IMR-90 (cell line): ENCODE measurements around the gene YPEL2. TPM values are rescaled to one million over a fixed set of nuclear protein-coding genes. Genes with fewer than 3 reads are reported as not detected.
A peak's percentile ranks its signal among the peaks of the same experiment; 100 is the strongest.

Experiments used
- ATAC-seq: fragments of 200-7000 bp; cut with Tn5 transposase; 2 replicates; pipeline ENCODE4 v1.9.1; 2020; ENCODE audit warnings: low read depth, mild to moderate bottlenecking, moderate library complexity
- BruUV-seq: library from RNA; stranded (reverse); fragments of 400-500 nt; replicated peaks from 2 replicates; lab custom pipeline; 2021; lab: Mats Ljungman, UMichigan
- CTCF ChIA-PET: fragments of 300-600 bp; formaldehyde crosslinking; extraction: SDS; loops from one replicate; lab custom pipeline; 2021; ENCODE audit warnings: antibody characterized with exemption; lab: Yijun Ruan, JAX
- POLR2A ChIA-PET: fragments of 300-600 bp; sonication (Branson Sonifier 250); formaldehyde crosslinking; loops from one replicate; lab custom pipeline; 2022; ENCODE audit warnings: antibody characterized with exemption; ENCODE audit not compliant: unreplicated experiment; lab: Charles Lee
- DNase-seq: peaks from one replicate; pipeline ENCODE4 v3.0.0; 2013
- H2AFZ ChIP-seq: replicated peaks from 2 replicates; pipeline ENCODE3; 2013; ENCODE audit warnings: low read length, mild to moderate bottlenecking; ENCODE audit not compliant: poor library complexity
- H2AK5ac ChIP-seq: 2 replicates; pipeline ENCODE4 v1.6.1; 2013; ENCODE audit warnings: low read depth, low read length, inconsistent platforms
- H2AK9ac ChIP-seq: replicated peaks from 2 replicates; pipeline ENCODE3; 2013; ENCODE audit warnings: mild to moderate bottlenecking, low read depth, low read length, moderate library complexity; ENCODE audit not compliant: poor library complexity
- H2BK120ac ChIP-seq: 2 replicates; pipeline ENCODE4 v1.6.1; 2013; ENCODE audit warnings: low read depth, low read length, inconsistent platforms
- H2BK15ac ChIP-seq: 3 replicates; pipeline ENCODE4 v1.6.1; 2013; ENCODE audit warnings: low read depth, low read length, inconsistent platforms
- H2BK20ac ChIP-seq: 2 replicates; pipeline ENCODE4 v1.6.1; 2013; ENCODE audit warnings: low read depth, mild to moderate bottlenecking, inconsistent platforms, low read length, moderate library complexity
- H2BK5ac ChIP-seq: 2 replicates; pipeline ENCODE4 v1.6.1; 2013; ENCODE audit warnings: mild to moderate bottlenecking, low read depth, low read length, inconsistent platforms; ENCODE audit not compliant: poor library complexity, severe bottlenecking
- H3K14ac ChIP-seq: replicated peaks from 2 replicates; pipeline ENCODE4 v1.6.1; 2013; ENCODE audit warnings: low read depth, low read length, inconsistent platforms
- H3K18ac ChIP-seq: 2 replicates; pipeline ENCODE4 v1.6.1; 2013; ENCODE audit warnings: low read depth, low read length, control low read depth
- H3K23ac ChIP-seq: 2 replicates; pipeline ENCODE4 v1.6.1; 2013; ENCODE audit warnings: low read depth, low read length, inconsistent platforms
- H3K27ac ChIP-seq: 2 replicates; pipeline ENCODE4 v1.5.1; 2013; ENCODE audit warnings: mild to moderate bottlenecking, control low read depth, low read length; ENCODE audit not compliant: insufficient read depth
- H3K27me3 ChIP-seq: 2 replicates; pipeline ENCODE4 v1.6.1; 2013; ENCODE audit warnings: low read length; ENCODE audit not compliant: control insufficient read depth, insufficient read depth
- H3K36me3 ChIP-seq: 2 replicates; pipeline ENCODE4 v1.6.1; 2013; ENCODE audit warnings: low read length, mixed read lengths; ENCODE audit not compliant: control insufficient read depth, insufficient read depth
- H3K4ac ChIP-seq: 2 replicates; pipeline ENCODE4 v1.6.1; 2013; ENCODE audit warnings: low read depth, low read length, inconsistent platforms
- H3K4me1 ChIP-seq: 2 replicates; pipeline ENCODE4 v1.6.1; 2013; ENCODE audit warnings: low read length, mixed read lengths; ENCODE audit not compliant: control insufficient read depth, insufficient read depth
- H3K4me2 ChIP-seq: 2 replicates; pipeline ENCODE4 v1.6.1; 2013; ENCODE audit warnings: low read depth, mild to moderate bottlenecking, control low read depth, low read length, moderate library complexity
- H3K4me3 ChIP-seq: 2 replicates; pipeline ENCODE4 v1.5.1; 2013; ENCODE audit warnings: low read depth, mild to moderate bottlenecking, control low read depth, low read length, moderate library complexity; ENCODE audit not compliant: insufficient read depth
- H3K56ac ChIP-seq: 2 replicates; pipeline ENCODE4 v1.6.1; 2013; ENCODE audit warnings: low read length, inconsistent platforms; ENCODE audit not compliant: insufficient read depth; ENCODE audit errors: extremely low read depth
- H3K79me1 ChIP-seq, 2 experiments: 2 replicates each; pipeline ENCODE4 v1.6.1; 2013; ENCODE audit warnings: low read length in 2 of 2, inconsistent platforms in 1 of 2, low read depth in 1 of 2
- H3K9ac ChIP-seq: 2 replicates; pipeline ENCODE4 v1.6.1; 2013; ENCODE audit warnings: low read depth, low read length, control low read depth
- H3K9me1 ChIP-seq: 2 replicates; pipeline ENCODE4 v1.6.1; 2013; ENCODE audit warnings: low read length, inconsistent platforms; ENCODE audit not compliant: insufficient read depth
- H3K9me3 ChIP-seq: 2 replicates; pipeline ENCODE4 v1.6.1; 2013; ENCODE audit warnings: low read length; ENCODE audit not compliant: control insufficient read depth, insufficient read depth
- H4K20me1 ChIP-seq: 2 replicates; pipeline ENCODE4 v1.6.1; 2013; ENCODE audit warnings: low read length, inconsistent platforms; ENCODE audit not compliant: insufficient read depth
- H4K5ac ChIP-seq: 2 replicates; pipeline ENCODE4 v1.6.1; 2013; ENCODE audit warnings: mild to moderate bottlenecking, low read depth, low read length, control low read depth
- H4K8ac ChIP-seq, 2 experiments: 2 replicates each; pipeline ENCODE4 v1.6.1; 2013; ENCODE audit warnings: low read depth in 2 of 2, low read length in 2 of 2, control low read depth in 1 of 2, inconsistent platforms in 1 of 2
- H4K91ac ChIP-seq: 2 replicates; pipeline ENCODE4 v1.6.1; 2013; ENCODE audit warnings: low read depth, low read length, inconsistent platforms; ENCODE audit not compliant: insufficient read depth
- BHLHE40 ChIP-seq: fragments of 150-350 bp; IDR thresholded peaks from 2 replicates; pipeline ENCODE4 v1.6.1; 2016; ENCODE audit warnings: mild to moderate bottlenecking, low read depth, low read length
- CEBPB ChIP-seq: IDR thresholded peaks from 2 replicates; pipeline ENCODE4 v1.6.1; 2012; ENCODE audit warnings: low read depth, low read length, improper control_type of control experiment
- CHD1 ChIP-seq: IDR thresholded peaks from 2 replicates; pipeline ENCODE4 v1.6.1; 2012; ENCODE audit warnings: low read depth, low read length, improper control_type of control experiment
- ELK1 ChIP-seq: fragments of 150-350 bp; IDR thresholded peaks from 2 replicates; pipeline ENCODE4 v1.6.1; 2016; ENCODE audit warnings: low read depth, mild to moderate bottlenecking, low read length, moderate library complexity, borderline replicate concordance
- FOS ChIP-seq: fragments of 150-350 bp; IDR thresholded peaks from 2 replicates; pipeline ENCODE4 v1.6.1; 2016; ENCODE audit warnings: low read depth, low read length
- MAFK ChIP-seq: IDR thresholded peaks from 2 replicates; pipeline ENCODE4 v1.6.1; 2012; ENCODE audit warnings: low read depth, low read length, improper control_type of control experiment
- MAZ ChIP-seq: IDR thresholded peaks from 2 replicates; pipeline ENCODE4 v1.6.1; 2012; ENCODE audit warnings: low read depth, mild to moderate bottlenecking, low read length, improper control_type of control experiment, moderate library complexity, borderline replicate concordance
- MXI1 ChIP-seq: IDR thresholded peaks from 2 replicates; pipeline ENCODE4 v1.6.1; 2012; ENCODE audit warnings: low read depth, mild to moderate bottlenecking, low read length, moderate library complexity, borderline replicate concordance
- NFE2L2 ChIP-seq: fragments of 150-350 bp; IDR thresholded peaks from 2 replicates; pipeline ENCODE4 v1.6.1; 2016; ENCODE audit warnings: low read depth, mild to moderate bottlenecking, low read length
- POLR2A ChIP-seq: IDR thresholded peaks from 2 replicates; pipeline ENCODE4 v1.6.1; 2012; ENCODE audit warnings: mild to moderate bottlenecking, low read depth, low read length
- RAD21 ChIP-seq: IDR thresholded peaks from 2 replicates; pipeline ENCODE4 v1.6.1; 2012; ENCODE audit warnings: low read length, improper control_type of control experiment
- RCOR1 ChIP-seq: IDR thresholded peaks from 2 replicates; pipeline ENCODE4 v1.6.1; 2012; ENCODE audit warnings: mild to moderate bottlenecking, low read length, improper control_type of control experiment; ENCODE audit not compliant: insufficient replicate concordance
- RFX5 ChIP-seq: IDR thresholded peaks from 2 replicates; pipeline ENCODE4 v1.8.0; 2012; ENCODE audit warnings: low read depth, mild to moderate bottlenecking, low read length, moderate library complexity
- SMC3 ChIP-seq: fragments of 150-350 bp; IDR thresholded peaks from 2 replicates; pipeline ENCODE4 v1.6.1; 2016; ENCODE audit warnings: low read depth, mild to moderate bottlenecking, antibody characterized with exemption, low read length, moderate library complexity
- USF2 ChIP-seq: fragments of 150-350 bp; IDR thresholded peaks from 2 replicates; pipeline ENCODE4 v1.6.1; 2017; ENCODE audit warnings: mild to moderate bottlenecking, antibody characterized with exemption, low read length, low read depth
- WGBS, 2 experiments: methylation state at CpG; one replicate each; pipeline versions ENCODE4 v1.1.5 to v1.1.7; 2013; ENCODE audit warnings: missing lambda C conversion rate in 2 of 2; ENCODE audit not compliant: insufficient read length in 1 of 2; ENCODE audit errors: extremely low coverage in 2 of 2; 5-methylcytosine and 5-hydroxymethylcytosine counted together
- dilution Hi-C: fragments of 300-500 bp; cut with HindIII; formaldehyde crosslinking; loops from one replicate; pipeline ENCODE4 v1.14.3; 2018; ENCODE audit warnings: low sequenced_read_pairs; ENCODE audit not compliant: unreplicated experiment
- in situ Hi-C: fragments of 300-500 bp; cut with MboI; formaldehyde crosslinking; loops from 3 replicates; pipeline ENCODE4 v1.14.3; 2019; ENCODE audit warnings: low sequenced_read_pairs, inconsistent platforms, mixed read lengths
- intact Hi-C: fragments of 100-400 bp; cut with micrococcal nuclease; formaldehyde crosslinking; loops from 2 replicates; pipeline ENCODE4 v1.10.0; 2022
- polyA plus RNA-seq, 3 experiments: library from polyadenylated mRNA; depleted of rRNA; stranded (reverse); fragments of >200 nt; gene quantifications; 2 replicates each; pipeline ENCODE4 v1.2.3, GENCODE V29; 2012; ENCODE audit warnings: low replicate concordance in 1 of 3
- total RNA-seq: library from RNA; depleted of rRNA; stranded (reverse); fragments of >200 nt; gene quantifications from 2 replicates; pipeline ENCODE4 v1.2.3, GENCODE V29; 2012
- TF ChIP-seq, protein P1 (sequence below): conservative IDR thresholded peaks from 2 replicates; pipeline ENCODE4 v1.5.1; 2012; ENCODE audit warnings: mild to moderate bottlenecking, low read depth, low read length, improper control_type of control experiment

Gene YPEL2
- total and polyA plus RNA-seq, 2 of the 4 experiments (the other 2 are of a cell fraction), result 2.3 to 3.4 TPM

DNA sequence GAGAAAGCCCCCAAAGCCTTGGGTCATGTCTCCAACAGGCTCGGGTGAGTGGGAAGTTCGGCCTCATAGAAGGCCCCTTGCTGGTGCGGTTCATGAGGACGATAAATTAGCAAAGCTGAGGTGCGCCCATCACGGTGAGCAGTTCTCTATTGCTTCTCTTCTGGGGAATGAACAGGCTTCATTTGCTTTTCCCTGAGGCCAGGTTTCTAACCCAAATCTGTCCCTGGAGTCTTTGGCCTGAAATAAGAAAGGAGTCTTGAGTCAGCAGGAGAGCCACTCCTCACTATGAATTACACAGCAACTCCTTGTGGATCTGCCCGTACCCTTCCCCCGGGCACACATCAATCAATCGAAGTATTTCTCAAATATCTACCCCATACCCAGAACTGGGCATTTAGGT, 94.6 kb downstream of the YPEL2 start:
- Histone ChIP-seq H3K56ac (no peak overlapping the region), H4K20me1 (no peaks in the 10 kb centered on the region), H3K14ac (peak overlapping the region; percentile 68), H2AK9ac (peak overlapping the region; percentile 22), H3K27ac (0 out of 2 replicates have a peak overlapping the region, but pooled peaks have one; percentile 6), H2BK20ac (peak overlapping the region; percentile 57), H3K23ac (0 out of 2 replicates have a peak overlapping the region, but pooled peaks have one; percentile 15), H3K4me2 (no peak overlapping the region), H3K4me1 (peaks cover 8% of the 10 kb centered on the region), H3K36me3 (no peaks in the 10 kb centered on the region), H3K4me3 (no peak overlapping the region), H3K9me1 (peaks cover 4% of the 10 kb centered on the region; the same call in 1 of the 2 replicates), H2AFZ (peak overlapping the region; percentile 51), H2AK5ac (peak overlapping the region; percentile 5; the same call in 1 of the 2 replicates), H4K8ac (peak overlapping the region; percentile 78 to 81; a peak in 2 of 4 replicates), H3K4ac (peak overlapping the region; percentile 70), H3K18ac (peak overlapping the region; percentile 0; the same call in 1 of the 2 replicates), H3K79me1 (no peaks in the 10 kb centered on the region), H2BK5ac (peak overlapping the region; percentile 19), H3K9me3 (peaks cover 2% of the 10 kb centered on the region; the same call in 1 of the 2 replicates), H2BK120ac (peak overlapping the region; percentile 66), H3K9ac (no peak overlapping the region), H4K91ac (peak overlapping the region; percentile 77), H4K5ac (peak overlapping the region; percentile 8; the same call in 1 of the 2 replicates), H3K27me3 (no peaks in the 10 kb centered on the region), H2BK15ac (peak overlapping the region; percentile 76; the same call in 1 of the 3 replicates)
- POLR2A ChIA-PET, result no interaction called here
- WGBS, 2 experiments, result 85% methylated on average over 6 of the region's 9 CpGs; no CpG with 5 or more reads in 1 of the 2 experiments
- TF ChIP-seq ELK1 (no peak), FOS (no peak), SMC3 (no peak), RCOR1 (no peak), RFX5 (no peak), NFE2L2 (no peak), CEBPB (no peak), POLR2A (no peak), MXI1 (no peak), USF2 (no peak), BHLHE40 (no peak), RAD21 (no peak), CHD1 (no peak), MAZ (no peak), MAFK (no peak)
- TF ChIP-seq, protein P1, sequence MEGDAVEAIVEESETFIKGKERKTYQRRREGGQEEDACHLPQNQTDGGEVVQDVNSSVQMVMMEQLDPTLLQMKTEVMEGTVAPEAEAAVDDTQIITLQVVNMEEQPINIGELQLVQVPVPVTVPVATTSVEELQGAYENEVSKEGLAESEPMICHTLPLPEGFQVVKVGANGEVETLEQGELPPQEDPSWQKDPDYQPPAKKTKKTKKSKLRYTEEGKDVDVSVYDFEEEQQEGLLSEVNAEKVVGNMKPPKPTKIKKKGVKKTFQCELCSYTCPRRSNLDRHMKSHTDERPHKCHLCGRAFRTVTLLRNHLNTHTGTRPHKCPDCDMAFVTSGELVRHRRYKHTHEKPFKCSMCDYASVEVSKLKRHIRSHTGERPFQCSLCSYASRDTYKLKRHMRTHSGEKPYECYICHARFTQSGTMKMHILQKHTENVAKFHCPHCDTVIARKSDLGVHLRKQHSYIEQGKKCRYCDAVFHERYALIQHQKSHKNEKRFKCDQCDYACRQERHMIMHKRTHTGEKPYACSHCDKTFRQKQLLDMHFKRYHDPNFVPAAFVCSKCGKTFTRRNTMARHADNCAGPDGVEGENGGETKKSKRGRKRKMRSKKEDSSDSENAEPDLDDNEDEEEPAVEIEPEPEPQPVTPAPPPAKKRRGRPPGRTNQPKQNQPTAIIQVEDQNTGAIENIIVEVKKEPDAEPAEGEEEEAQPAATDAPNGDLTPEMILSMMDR, result no peak
- intact Hi-C loops (no loop called here), dilution Hi-C loops (no loop called here), in situ Hi-C loops (no loop called here)
- CTCF ChIA-PET, result no interaction called here
- BruUV-seq, result no TSS peak
- ATAC-seq, result no peak
- DNase-seq, result no peak
